Sigmoid colon (tissue), 4 donors: ENCODE results near the gene PCGF3.

Source experiments
- CTCF ChIP-seq, 4 experiments: fragments of 450-650 bp in 3 of 4; fragments of 200-600 bp in 1 of 4; IDR thresholded peaks; one replicate each; pipeline ENCODE4 v1.5.1; 2016 to 2019; ENCODE audit warnings: antibody characterized with exemption in 4 of 4, mild to moderate bottlenecking in 3 of 4, moderate library complexity in 2 of 4
- EP300 ChIP-seq, 4 donors: sonication (generic); formaldehyde crosslinking; IDR thresholded peaks; one replicate each; pipeline ENCODE4 v1.6.1; 2017; ENCODE audit warnings: antibody characterized with exemption in 4 of 4
- POLR2A ChIP-seq, 2 donors: fragments of 450-650 bp; IDR thresholded peaks; one replicate each; pipeline ENCODE4 v1.6.1; 2016; ENCODE audit warnings: antibody characterized with exemption in 2 of 2, mild to moderate bottlenecking in 2 of 2, moderate library complexity in 2 of 2
- POLR2AphosphoS5 ChIP-seq, 4 donors: sonication (generic); formaldehyde crosslinking; IDR thresholded peaks; one replicate each; pipeline ENCODE4 v1.6.1; 2017; ENCODE audit warnings: antibody characterized with exemption in 4 of 4

DNA sequence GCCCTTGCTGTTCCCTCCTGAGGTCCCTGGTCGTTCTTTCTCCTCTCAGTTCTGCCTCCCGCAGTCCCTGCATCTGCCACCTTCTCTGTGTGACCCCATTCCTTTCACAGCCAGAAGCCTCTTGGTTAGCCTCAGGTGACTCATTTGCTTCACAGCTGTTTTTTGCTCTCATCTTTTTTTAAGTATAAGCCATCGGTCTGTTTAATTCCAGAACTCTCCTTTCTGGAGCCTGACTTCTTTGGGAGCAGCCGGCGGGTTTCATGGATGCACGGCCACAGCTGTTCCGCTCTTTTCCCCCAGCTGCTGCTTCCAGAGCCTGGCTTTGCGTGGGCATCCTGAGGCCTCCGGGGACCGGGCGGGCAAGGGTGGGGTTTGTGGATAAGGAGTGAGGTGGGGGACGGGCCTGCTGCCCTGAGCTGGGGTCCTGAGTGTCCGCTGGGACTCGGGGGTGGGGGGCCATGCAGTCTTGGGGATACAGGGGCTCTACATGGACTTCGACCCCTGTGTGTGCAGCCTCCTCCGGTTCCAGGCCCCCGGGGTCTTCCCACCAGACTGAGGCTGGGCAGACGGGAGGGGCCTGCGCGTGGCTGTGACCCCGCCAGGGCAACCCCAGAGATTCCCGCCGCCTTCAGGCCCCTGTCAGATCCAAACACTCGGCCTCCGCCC is 46.7 kb downstream of the PCGF3 start:
- TF ChIP-seq CTCF (IDR thresholded peaks at IDR 0.05): no peak
- TF ChIP-seq POLR2A (IDR thresholded peaks at IDR 0.05): no peak
- no peak for TF ChIP-seq EP300 (IDR thresholded peaks at IDR 0.05)
- TF ChIP-seq POLR2AphosphoS5 (IDR thresholded peaks at IDR 0.05): no peak
